Myocyte (in vitro differentiated cells): ENCODE results near the gene ASTN1. TPM values are rescaled to one million over a fixed set of nuclear protein-coding genes. Genes with fewer than 3 reads are reported as not detected.

Experiments used
- DNase-seq: peaks from one replicate; pipeline ENCODE4 v3.0.0-alpha.2; 2012; ENCODE audit warnings: low read depth
- total RNA-seq: library from RNA; depleted of rRNA; stranded (reverse); fragments of >200 nt; gene quantifications from 2 replicates; pipeline ENCODE4 v1.2.3, GENCODE V29; 2014

Gene ASTN1
- total RNA-seq, 1 donor from 2014 or later: not detected

DNA sequence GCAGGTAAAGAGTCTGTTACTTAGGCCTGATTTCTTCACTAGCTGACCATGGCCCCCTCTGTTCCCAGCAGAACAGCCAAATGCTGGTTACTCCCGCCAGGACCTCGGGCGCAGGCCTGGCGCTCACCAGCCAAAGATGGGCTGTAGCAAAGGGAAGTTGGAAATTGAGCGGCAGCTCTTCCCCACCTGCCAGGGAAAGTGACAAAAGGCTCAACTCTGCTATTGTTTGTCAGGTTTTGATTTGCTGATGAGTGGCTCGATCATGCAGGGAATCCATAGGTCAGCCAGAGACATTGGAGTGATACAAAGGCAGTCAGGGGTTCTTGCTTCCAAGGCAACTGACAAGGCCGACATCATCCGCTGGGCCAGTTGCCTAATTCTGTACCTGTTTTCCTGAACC is 120.1 kb downstream of the ASTN1 start:
- no peak for DNase-seq

- DNase-seq: no peak
These were observed 120.9 kb downstream of the ASTN1 start for GRCh38 chr1:177043597-177043996.

DNA sequence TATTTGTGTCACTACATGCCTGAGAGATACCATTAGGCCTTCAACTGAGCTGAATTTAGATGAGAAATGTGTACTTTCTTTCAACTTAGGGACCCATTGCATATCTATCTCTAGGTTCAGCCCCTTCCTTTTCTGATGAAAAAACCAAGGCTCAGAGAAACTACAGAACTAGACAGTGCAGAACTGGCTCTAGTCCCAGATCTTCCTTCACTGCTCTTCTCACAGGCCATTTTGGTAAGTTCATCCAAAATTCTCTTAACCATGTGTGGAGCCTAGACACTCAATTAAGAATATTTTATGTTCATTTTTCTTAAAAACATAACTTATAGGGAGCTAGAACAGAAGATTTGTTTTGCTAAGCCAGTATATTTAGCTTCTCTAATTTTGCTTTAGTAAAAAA is 128.9 kb downstream of the ASTN1 start:
- no peak for DNase-seq

DNA sequence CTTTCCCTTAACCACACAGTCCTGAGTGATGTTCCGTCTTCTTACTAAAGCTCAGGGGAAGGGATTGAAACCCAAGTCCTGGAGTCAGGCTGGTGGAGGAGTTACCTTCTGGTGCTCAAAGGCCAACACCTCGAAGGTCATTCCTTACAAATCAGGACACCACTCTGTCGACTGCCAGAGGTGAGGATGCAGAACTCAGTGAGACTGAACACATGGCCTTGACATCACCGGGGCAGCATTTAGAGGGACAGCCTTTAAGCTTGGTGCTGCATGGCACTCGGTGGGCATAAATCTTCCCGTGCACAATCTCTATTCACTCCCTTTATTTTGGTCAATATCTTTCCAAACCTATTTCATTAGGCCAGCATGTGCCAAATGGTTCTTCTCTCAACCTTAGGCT is 130.9 kb downstream of the ASTN1 start:
- no peak for DNase-seq

DNA sequence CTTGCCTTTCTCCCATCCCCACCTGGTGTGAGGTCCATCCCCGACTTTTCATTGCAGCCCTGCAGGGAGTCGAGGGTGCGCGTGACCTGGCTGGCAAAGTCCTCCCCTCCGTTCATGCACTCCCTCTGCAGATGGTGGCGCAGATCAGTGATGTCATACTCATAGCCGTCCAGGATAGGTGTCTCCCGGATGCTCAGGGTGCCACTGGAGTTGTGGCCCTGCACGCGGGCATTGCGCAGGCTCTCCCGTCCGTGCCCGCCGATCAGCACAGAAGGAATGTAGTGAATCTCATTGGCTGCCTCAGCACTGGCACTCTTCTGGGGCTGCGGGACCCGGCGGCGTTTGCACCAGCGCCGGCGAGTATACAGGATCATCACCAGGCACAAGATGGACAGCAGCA is 132.1 kb downstream of the ASTN1 start:
- DNase-seq: no peak

- DNase-seq: no peak
These were observed 139.9 kb downstream of the ASTN1 start for GRCh38 chr1:177024623-177025022.

- DNase-seq: peak; percentile 2
These were observed 140.8 kb downstream of the ASTN1 start for GRCh38 chr1:177023726-177024125.

DNA sequence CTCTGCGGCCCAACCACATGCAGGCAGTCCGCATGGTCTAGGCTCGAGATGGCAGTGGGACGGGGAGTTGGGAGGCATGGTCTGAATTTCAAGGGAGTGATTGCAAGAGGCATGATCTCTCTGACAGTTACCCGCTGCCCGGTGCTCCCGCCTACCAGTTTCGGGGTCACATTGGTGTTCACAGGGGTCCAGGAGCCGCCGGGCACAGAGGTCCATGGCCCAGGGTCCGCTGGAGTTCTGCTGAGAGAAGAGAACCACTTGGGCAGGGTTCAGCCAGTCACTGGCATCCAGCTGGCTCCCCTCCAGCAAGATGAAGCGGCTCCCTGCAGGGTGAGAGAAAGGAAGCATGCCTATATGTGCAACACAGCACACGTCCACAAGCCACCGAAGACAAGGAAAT is 141.3 kb downstream of the ASTN1 start:
- no peak for DNase-seq

DNA sequence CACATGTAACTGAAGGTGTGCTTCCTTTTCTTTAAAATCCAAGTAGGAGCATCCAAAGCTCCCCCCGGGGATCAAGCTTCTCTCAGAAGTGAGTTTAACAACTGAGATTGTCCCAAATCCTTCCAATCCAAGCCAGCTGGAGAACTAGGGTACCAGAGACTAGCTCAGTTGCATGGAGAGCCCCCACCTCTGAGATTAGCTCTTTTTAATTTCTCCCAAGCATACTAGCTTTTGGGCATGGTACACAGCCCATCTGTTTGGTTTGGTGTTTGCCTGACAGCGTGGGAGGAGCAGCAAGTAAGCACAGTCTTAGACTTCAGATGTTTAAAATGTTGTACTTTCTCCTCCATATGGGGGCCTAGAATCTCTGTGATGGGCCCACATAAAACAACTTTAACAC is 142.8 kb downstream of the ASTN1 start:
- no peak for DNase-seq

GRCh38 chr1:177020851-177021589 is 143.5 kb downstream of the ASTN1 start:
- DNase-seq: no peak

DNA sequence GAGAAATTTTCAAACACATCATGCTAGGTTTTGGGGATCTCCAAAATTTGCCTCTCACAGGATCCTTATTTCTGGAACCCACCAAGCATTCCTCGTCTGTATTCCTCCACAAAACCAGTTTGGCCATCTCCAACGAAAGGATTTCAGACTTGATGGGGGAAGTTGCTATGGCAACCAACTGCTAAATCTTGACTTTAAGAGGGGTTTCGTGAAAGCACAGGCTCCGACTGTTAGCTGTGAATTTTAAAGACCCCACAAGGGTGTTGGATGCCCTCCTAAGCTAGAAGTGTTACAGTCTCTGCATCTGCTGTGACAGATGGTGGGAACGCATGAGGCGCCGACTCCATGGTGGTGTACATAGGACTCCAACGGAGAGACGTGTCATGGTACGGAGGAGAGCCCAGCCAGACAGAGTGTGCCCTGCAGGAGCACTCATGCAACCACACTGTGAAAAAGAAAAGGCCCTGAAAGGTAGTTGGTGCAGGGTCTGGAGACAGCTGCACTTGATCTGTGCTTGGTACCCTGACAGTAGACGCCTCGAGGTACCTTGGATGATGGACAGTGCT is 147.1 kb downstream of the ASTN1 start:
- no peak for DNase-seq

DNA sequence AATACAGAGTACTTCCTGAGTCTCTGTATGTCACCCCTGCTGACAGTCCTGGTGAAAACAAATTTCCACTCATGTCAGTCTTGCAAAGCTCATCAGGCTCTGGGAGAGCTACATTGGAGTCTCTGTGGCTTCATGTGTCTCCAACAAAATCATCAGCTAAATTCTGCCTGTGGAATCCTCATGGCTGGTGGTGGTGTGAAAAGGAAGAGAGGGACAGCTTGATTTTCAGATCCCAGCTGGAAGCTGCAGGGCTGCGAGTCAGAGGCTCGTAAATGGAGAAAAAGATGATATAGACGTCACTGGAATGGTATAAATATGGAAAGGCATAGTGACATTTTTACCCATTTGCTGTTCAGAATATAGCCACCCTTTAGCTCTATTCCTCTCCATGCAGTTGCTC is 150.2 kb downstream of the ASTN1 start:
- no peak for DNase-seq

DNA sequence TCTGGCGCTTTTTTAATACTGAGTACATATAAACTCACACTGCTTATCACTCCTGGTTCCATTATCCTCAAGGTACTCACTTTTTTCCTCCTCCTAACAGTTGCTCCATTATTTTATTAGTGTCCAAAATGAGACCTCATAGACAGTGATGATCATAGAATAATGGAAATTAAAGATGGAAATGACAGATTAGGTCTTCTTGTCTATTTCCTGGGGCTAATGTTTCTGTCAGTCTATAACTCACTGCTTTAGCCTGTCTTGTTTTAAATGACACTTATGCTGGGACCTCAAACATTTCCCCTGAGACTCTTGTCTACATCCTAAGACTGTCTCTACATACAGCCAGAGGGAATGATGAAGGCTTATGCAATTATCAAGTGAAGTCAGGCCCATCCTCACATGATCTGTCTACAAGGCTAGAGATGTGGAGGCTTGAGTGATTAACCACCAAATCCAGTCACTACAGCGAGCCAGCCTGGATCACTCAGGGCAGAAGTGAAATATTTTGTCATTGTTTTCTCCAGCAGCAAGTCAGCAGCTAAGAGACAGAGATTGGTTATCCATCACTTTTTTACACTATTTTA is 152.1 kb downstream of the ASTN1 start:
- DNase-seq: no peak

GRCh38 chr1:177011508-177011907 is 153.0 kb downstream of the ASTN1 start:
- DNase-seq: no peak

- peak; percentile 13 for DNase-seq
These were observed 154.2 kb downstream of the ASTN1 start for GRCh38 chr1:177010211-177010825.

- no peak for DNase-seq
These were observed 155.9 kb downstream of the ASTN1 start for GRCh38 chr1:177008653-177009052.

DNA sequence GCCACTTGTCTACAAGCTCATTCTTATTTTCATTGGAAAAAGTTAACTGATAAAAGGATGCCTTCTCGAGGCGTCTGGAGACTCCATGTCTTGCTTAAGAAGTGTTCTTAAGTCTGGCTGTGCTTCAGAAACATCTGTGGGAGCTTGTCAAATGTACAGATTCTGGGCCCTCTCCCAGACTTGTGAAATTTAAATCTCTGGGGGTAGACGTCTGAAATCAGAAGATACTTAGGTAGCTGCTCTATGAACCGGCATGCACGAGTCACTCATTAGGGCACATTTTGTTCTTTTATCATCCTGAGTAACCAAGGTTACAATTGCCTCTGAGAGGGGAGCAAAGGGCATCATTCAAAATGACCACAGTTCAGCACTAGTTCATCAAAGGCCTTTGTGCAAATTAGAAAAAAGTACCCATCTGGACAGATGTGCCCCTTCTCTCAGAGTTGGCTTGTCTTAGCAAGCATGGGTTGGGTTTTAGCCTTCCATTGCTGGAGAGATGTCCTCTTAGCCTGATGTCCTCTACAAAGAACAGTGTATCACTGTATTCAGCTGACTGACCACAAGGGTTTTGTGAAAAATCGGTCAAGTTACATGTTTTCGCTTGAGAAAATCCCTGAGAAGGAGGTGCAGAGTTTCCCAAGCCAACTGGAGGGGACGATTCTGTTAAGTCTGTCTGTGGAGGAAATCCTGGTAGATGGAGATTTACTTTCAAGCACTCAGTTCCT is 156.9 kb downstream of the ASTN1 start:
- DNase-seq: no peak

DNA sequence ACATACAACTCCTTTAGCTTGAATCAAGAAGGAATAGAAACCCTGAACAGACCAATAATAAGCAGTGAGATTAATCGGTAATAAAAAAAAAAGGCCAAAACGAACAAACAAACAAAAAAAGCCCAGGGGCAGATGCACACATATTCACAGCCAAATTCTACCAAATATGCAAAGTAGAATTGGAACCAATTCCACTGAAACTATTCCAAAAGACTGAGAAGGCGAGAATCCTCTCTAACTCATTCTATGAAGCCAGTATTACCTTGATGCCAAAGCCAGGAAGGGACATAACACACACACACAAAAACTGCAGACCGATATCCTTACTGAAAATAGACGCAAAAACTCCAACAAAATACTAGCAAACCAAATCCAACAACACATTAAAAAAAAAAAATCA is 161.6 kb downstream of the ASTN1 start:
- no peak for DNase-seq

GRCh38 chr1:177001556-177001955 is 163.0 kb downstream of the ASTN1 start:
- DNase-seq: no peak

- DNase-seq: no peak
These were observed 166.2 kb downstream of the ASTN1 start for GRCh38 chr1:176998183-176998795.

DNA sequence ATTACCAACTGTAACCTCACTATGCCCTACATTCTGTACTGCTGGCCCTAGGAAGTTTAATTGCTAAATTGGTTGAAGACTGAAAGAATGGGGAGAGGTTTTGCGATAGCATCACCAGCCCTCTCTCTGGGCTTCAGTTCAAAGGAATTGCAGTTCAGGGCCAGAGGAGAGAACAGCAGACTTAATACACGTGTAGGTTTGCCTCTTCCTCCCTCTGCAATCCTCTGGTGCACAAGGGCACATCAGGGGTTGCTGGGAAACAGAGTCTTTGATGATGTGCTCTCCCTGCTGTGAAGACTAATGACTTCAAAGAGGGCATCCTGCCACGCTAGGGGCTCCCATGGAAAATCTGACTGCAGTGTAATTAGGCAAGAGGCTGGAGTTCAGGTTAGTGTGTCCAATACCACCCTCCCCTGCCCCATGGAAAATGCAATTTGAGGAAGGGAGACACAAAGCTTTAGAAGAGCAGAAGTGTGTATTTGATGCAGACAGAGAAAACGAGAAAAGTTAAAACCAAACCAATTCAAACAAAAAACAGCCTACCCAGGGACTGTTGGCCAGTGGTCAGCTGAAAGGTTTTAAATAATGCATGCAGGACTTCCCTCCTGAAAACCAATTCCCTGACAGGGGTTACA is 167.9 kb downstream of the ASTN1 start:
- DNase-seq: no peak
